GM18951 (cell line): ENCODE results near the gene PLTP.
A peak's percentile ranks its signal among the peaks of the same experiment; 100 is the strongest.
"Not testable (repeated sequence)": the region's sequence is repeated elsewhere in the genome, so short reads cannot be mapped to it uniquely, and the experiment has no call there.

ENCODE experiments used
- POLR2A ChIP-seq: IDR thresholded peaks from 4 replicates; pipeline ENCODE4 v1.6.1; 2011; ENCODE audit warnings: mild to moderate bottlenecking; ENCODE audit not compliant: insufficient read length, insufficient read depth; ENCODE audit errors: extremely low read depth
- in situ Hi-C: fragments of 300-500 bp; cut with MboI; formaldehyde crosslinking; loops from one replicate; pipeline ENCODE4 v1.12.0; 2022; ENCODE audit warnings: low sequenced_read_pairs, mixed read lengths, inconsistent platforms; ENCODE audit not compliant: unreplicated experiment

Gene PLTP

GRCh38 chr20:45937765-45938164 is 25.8 kb upstream of the PLTP start:
- in situ Hi-C loops, result no loop called here
- no peak for TF ChIP-seq POLR2A

GRCh38 chr20:45935416-45936046 is 23.6 kb upstream of the PLTP start:
- in situ Hi-C loops, result no loop called here
- TF ChIP-seq POLR2A, result no peak

GRCh38 chr20:45934586-45935415 is 22.8 kb upstream of the PLTP start, which contains the start of gene PCIF1:
Gene PCIF1 (plus strand): TSS chr20:45934683. CDS start chr20:45939000, 4,317 bp downstream.
- TF ChIP-seq POLR2A, result peak; percentile 90
- in situ Hi-C loops, result no loop called here

- in situ Hi-C loops, result no loop called here
- no peak for TF ChIP-seq POLR2A
Measured at GRCh38 chr20:45934046-45934585, 22.2 kb upstream of the PLTP start.

GRCh38 chr20:45933266-45934045 is 21.5 kb upstream of the PLTP start:
- in situ Hi-C loops, result no loop called here

GRCh38 chr20:45931680-45932079 is 19.7 kb upstream of the PLTP start:
- in situ Hi-C loops, result not testable (repeated sequence)

More at GRCh38 chr20:45933266-45934045, 21.5 kb upstream of the PLTP start:
- peak; percentile 38 for TF ChIP-seq POLR2A

- TF ChIP-seq POLR2A, result no peak
- in situ Hi-C loops, result no loop called here
Measured at GRCh38 chr20:45927071-45927878, 15.3 kb upstream of the PLTP start.

GRCh38 chr20:45926731-45927070 is 14.7 kb upstream of the PLTP start:
- TF ChIP-seq POLR2A, result no peak
- in situ Hi-C loops, result no loop called here

- in situ Hi-C loops, result no loop called here
- no peak for TF ChIP-seq POLR2A
Measured at GRCh38 chr20:45925821-45926506, 14.0 kb upstream of the PLTP start.

GRCh38 chr20:45924391-45925261 is 12.7 kb upstream of the PLTP start:
- TF ChIP-seq POLR2A, result no peak
- in situ Hi-C loops, result no loop called here
